Caco-2 (cell line): ENCODE measurements around the gene COL24A1. TPM values are rescaled to one million over a fixed set of nuclear protein-coding genes. Genes with fewer than 3 reads are reported as not detected.

Experiments
- BruUV-seq: library from RNA; stranded (reverse); fragments of 400-500 nt; replicated peaks from 2 replicates; lab custom pipeline; 2021; lab: Mats Ljungman, UMichigan
- CTCF ChIA-PET: fragments of 300-600 bp; sonication (Branson Sonifier 250); formaldehyde crosslinking; loops from one replicate; lab custom pipeline; 2022; ENCODE audit warnings: antibody characterized with exemption; lab: Charles Lee
- POLR2A ChIA-PET: fragments of 300-600 bp; sonication (Branson Sonifier 250); formaldehyde crosslinking; loops from one replicate; lab custom pipeline; 2022; ENCODE audit warnings: antibody characterized with exemption; lab: Charles Lee
- DNase-seq, 2 experiments: peaks; one replicate each; pipeline versions ENCODE4 v3.0.0 to v3.0.0-alpha.2; 2020 to 2022
- H3K27me3 ChIP-seq: replicated peaks from 2 replicates; pipeline ENCODE4 v1.6.0; 2011; ENCODE audit warnings: low read length; ENCODE audit not compliant: control insufficient read depth, insufficient read depth
- H3K36me3 ChIP-seq: 2 replicates; pipeline ENCODE4 v1.5.1; 2011; ENCODE audit warnings: low read length; ENCODE audit not compliant: control insufficient read depth, insufficient read depth
- H3K4me1 ChIP-seq: fragments of 250-450 bp; sonication (Bioruptor Pico); 2 replicates; pipeline ENCODE4 v1.5.1; 2020; ENCODE audit warnings: mild to moderate bottlenecking
- H3K4me3 ChIP-seq: 2 replicates; pipeline ENCODE4 v1.5.1; 2011; ENCODE audit warnings: low read depth, mild to moderate bottlenecking, control low read depth, low read length
- H3K9me3 ChIP-seq: fragments of 250-450 bp; sonication (Bioruptor Pico); 2 replicates; pipeline ENCODE4 v1.5.1; 2020; ENCODE audit warnings: mild to moderate bottlenecking, moderate library complexity
- H3K27ac Mint-ChIP-seq: one replicate; pipeline ENCODE4 v1.8.0; 2022; ENCODE audit warnings: mixed read lengths; ENCODE audit not compliant: unreplicated experiment
- H3K27me3 Mint-ChIP-seq: one replicate; pipeline ENCODE4 v1.8.0; 2022; ENCODE audit warnings: mixed read lengths; ENCODE audit not compliant: insufficient read depth, unreplicated experiment
- H3K36me3 Mint-ChIP-seq: one replicate; pipeline ENCODE4 v1.8.0; 2022; ENCODE audit warnings: mild to moderate bottlenecking, mixed read lengths; ENCODE audit not compliant: insufficient read depth, unreplicated experiment
- H3K4me1 Mint-ChIP-seq: one replicate; pipeline ENCODE4 v1.8.0; 2022; ENCODE audit warnings: low read depth, mixed read lengths; ENCODE audit not compliant: unreplicated experiment
- H3K4me3 Mint-ChIP-seq: one replicate; pipeline ENCODE4 v1.8.0; 2022; ENCODE audit warnings: mild to moderate bottlenecking, moderate library complexity, mixed read lengths; ENCODE audit not compliant: unreplicated experiment
- H3K9me3 Mint-ChIP-seq: one replicate; pipeline ENCODE4 v1.8.0; 2022; ENCODE audit warnings: mixed read lengths; ENCODE audit not compliant: unreplicated experiment
- intact Hi-C: fragments of 100-400 bp; cut with micrococcal nuclease; formaldehyde crosslinking; loops from one replicate; pipeline ENCODE4 v1.10.0; 2022; ENCODE audit not compliant: unreplicated experiment
- total RNA-seq: library from RNA; stranded (reverse); gene quantifications from 2 replicates; pipeline ENCODE4 v1.2.3, GENCODE V29; 2022
- TF ChIP-seq, protein P1 (sequence below), 2 experiments: fragments of 200-600 bp in 1 of 2; IDR thresholded peaks; 1 replicate in 1 of 2; 2 replicates in 1 of 2; pipeline versions ENCODE4 v1.5.1 to v1.8.0; 2011 to 2022; ENCODE audit warnings: antibody characterized with exemption in 1 of 2, control low read depth in 1 of 2, inconsistent platforms in 1 of 2, low read depth in 1 of 2, low read length in 1 of 2, mild to moderate bottlenecking in 1 of 2, moderate library complexity in 1 of 2; ENCODE audit not compliant: insufficient read depth in 1 of 2, severe bottlenecking in 1 of 2, unreplicated experiment in 1 of 2

Gene COL24A1
- total RNA-seq, 1 experiment from 2014 or later: 0.07 TPM

DNA sequence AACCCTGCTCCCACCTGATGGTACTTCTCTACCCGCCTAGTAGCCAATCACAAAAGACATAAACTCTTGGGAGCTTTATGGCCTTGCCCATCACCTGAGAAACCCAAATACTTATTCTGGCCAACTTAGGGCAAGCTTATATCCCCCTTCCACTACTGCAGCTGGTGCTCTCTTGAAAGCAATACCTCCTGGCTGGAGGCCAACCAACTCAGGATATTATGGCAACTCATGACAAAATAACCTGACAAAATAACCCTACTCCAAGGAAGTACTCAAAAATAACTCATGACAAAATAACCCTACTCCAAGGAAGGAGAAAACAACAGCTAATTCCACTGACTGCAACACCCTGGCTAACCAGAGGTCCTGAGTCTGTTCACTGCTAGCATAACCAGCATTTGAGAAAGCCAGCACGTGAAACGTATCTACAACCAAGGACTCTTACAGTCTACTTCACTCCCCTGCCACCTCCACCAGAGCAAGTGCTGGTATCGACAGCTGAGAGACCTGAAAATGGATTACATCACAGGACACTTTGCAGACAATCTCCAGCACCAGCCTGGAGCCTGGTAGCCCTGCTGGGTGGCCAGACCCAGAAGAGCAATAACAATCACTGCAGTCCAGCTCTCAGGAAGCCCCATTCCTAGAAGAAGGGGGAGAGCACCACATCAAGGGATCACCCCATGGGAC lies 179.9 kb downstream of the COL24A1 start:
- Histone ChIP-seq H3K4me3 (no peak overlapping the region), H3K27me3 (no peaks in the 10 kb centered on the region), H3K9me3 (no peaks in the 10 kb centered on the region), H3K36me3 (no peaks in the 10 kb centered on the region), H3K4me1 (no peaks in the 10 kb centered on the region)
- no peaks in the 10 kb centered on the region for H3K4me1 Mint-ChIP-seq
- TF ChIP-seq, protein P1, sequence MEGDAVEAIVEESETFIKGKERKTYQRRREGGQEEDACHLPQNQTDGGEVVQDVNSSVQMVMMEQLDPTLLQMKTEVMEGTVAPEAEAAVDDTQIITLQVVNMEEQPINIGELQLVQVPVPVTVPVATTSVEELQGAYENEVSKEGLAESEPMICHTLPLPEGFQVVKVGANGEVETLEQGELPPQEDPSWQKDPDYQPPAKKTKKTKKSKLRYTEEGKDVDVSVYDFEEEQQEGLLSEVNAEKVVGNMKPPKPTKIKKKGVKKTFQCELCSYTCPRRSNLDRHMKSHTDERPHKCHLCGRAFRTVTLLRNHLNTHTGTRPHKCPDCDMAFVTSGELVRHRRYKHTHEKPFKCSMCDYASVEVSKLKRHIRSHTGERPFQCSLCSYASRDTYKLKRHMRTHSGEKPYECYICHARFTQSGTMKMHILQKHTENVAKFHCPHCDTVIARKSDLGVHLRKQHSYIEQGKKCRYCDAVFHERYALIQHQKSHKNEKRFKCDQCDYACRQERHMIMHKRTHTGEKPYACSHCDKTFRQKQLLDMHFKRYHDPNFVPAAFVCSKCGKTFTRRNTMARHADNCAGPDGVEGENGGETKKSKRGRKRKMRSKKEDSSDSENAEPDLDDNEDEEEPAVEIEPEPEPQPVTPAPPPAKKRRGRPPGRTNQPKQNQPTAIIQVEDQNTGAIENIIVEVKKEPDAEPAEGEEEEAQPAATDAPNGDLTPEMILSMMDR (IDR thresholded peaks at IDR 0.05; ENCODE audit: insufficient read depth in 1 of 2, low read depth in 1 of 2, low read length in 1 of 2, severe bottlenecking in 1 of 2, unreplicated experiment in 1 of 2): no peak
- POLR2A ChIA-PET: no interaction called here
- CTCF ChIA-PET: no interaction called here
- intact Hi-C loops: no loop called here
- H3K36me3 Mint-ChIP-seq: no peaks in the 10 kb centered on the region
- H3K9me3 Mint-ChIP-seq: no peaks in the 10 kb centered on the region
- BruUV-seq: no TSS peak
- H3K4me3 Mint-ChIP-seq: no peak overlapping the region
- H3K27me3 Mint-ChIP-seq: peaks cover 9% of the 10 kb centered on the region
- H3K27ac Mint-ChIP-seq: no peak overlapping the region
- no peak for DNase-seq

DNA sequence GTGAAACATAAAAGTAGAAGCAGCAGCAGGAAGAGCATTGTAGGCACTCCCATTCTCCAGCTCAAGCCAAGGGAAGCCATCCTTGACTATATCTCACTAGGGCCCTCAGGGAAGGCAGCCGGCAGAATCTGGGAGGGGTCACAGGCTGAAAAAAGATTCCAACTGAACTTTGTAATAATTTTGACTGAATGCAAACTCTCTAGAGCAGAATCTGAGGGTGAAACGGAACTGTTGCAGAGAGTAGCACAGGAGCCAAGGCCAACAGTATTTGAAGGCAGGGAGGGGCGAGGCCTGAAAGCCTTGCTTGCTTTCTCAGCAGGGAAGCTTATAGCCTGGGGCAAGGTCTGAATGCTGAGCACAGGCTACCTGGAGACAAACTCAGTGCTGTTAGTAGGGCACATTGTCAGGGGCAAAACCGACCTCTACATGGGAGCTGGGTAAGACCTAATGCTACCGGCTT lies 180.6 kb downstream of the COL24A1 start:
- BruUV-seq: no TSS peak
- ChIA-PET POLR2A (no interaction called here), CTCF (no interaction called here)
- DNase-seq: no peak
- no peaks in the 10 kb centered on the region for H3K4me1 Mint-ChIP-seq
- no peaks in the 10 kb centered on the region for H3K27me3 ChIP-seq
- no peaks in the 10 kb centered on the region for H3K4me1 ChIP-seq
- H3K9me3 ChIP-seq: no peaks in the 10 kb centered on the region
- H3K4me3 ChIP-seq: no peak overlapping the region
- no peaks in the 10 kb centered on the region for H3K36me3 Mint-ChIP-seq
- H3K27me3 Mint-ChIP-seq: peaks cover 9% of the 10 kb centered on the region
- intact Hi-C loops: no loop called here
- H3K36me3 ChIP-seq: no peaks in the 10 kb centered on the region
- H3K9me3 Mint-ChIP-seq: no peaks in the 10 kb centered on the region
- no peak overlapping the region for H3K27ac Mint-ChIP-seq
- TF ChIP-seq, protein P1 (IDR thresholded peaks at IDR 0.05; ENCODE audit: insufficient read depth in 1 of 2, low read depth in 1 of 2, low read length in 1 of 2, severe bottlenecking in 1 of 2, unreplicated experiment in 1 of 2): no peak
- H3K4me3 Mint-ChIP-seq: no peak overlapping the region

DNA sequence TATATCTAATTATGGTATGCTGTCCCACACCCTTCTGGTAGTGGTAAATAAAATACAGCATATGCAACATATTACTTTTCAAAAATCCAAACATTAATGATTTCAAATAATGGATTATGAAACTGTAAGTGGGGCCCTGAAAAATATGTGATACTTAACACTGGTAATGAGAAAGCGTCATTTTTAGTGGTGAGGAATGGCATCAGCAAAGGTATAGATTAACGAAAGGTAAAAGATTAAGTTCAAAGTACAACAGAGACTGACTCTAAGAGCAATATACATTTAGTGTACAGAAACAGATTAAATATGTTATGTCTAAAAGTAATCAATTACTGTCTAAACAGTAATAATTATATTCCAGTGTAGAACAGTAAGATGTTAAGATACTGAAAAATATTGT lies 194.1 kb downstream of the COL24A1 start:
- ChIA-PET CTCF (no interaction called here), POLR2A (no interaction called here)
- no peak overlapping the region for H3K4me3 Mint-ChIP-seq
- DNase-seq: no peak
- TF ChIP-seq, protein P1 (IDR thresholded peaks at IDR 0.05; ENCODE audit: insufficient read depth in 1 of 2, low read depth in 1 of 2, low read length in 1 of 2, severe bottlenecking in 1 of 2, unreplicated experiment in 1 of 2): no peak
- no peaks in the 10 kb centered on the region for H3K4me1 Mint-ChIP-seq
- Histone ChIP-seq H3K4me1 (no peaks in the 10 kb centered on the region), H3K36me3 (no peaks in the 10 kb centered on the region), H3K4me3 (no peak overlapping the region), H3K9me3 (no peaks in the 10 kb centered on the region), H3K27me3 (no peaks in the 10 kb centered on the region)
- no TSS peak for BruUV-seq
- no peak overlapping the region for H3K27ac Mint-ChIP-seq
- no peaks in the 10 kb centered on the region for H3K27me3 Mint-ChIP-seq
- H3K36me3 Mint-ChIP-seq: no peaks in the 10 kb centered on the region
- H3K9me3 Mint-ChIP-seq: no peaks in the 10 kb centered on the region
- intact Hi-C loops: no loop called here
